GM12872 (cell line): ENCODE data around the gene PLXDC2.

Source experiments
- CTCF ChIP-seq: IDR thresholded peaks from 3 replicates; pipeline ENCODE4 v1.5.1; 2011; ENCODE audit warnings: low read depth, mild to moderate bottlenecking, low read length, moderate library complexity; ENCODE audit not compliant: insufficient read depth

PLXDC2 gene

GRCh38 chr10:19931894-19932590 is 115.8 kb downstream of the PLXDC2 start:
- TF ChIP-seq CTCF: no peak

- no peak for TF ChIP-seq CTCF
These were observed 116.7 kb downstream of the PLXDC2 start for GRCh38 chr10:19932806-19933371.

- TF ChIP-seq CTCF: no peak
These were observed 117.5 kb downstream of the PLXDC2 start for GRCh38 chr10:19933772-19934171.

GRCh38 chr10:19935176-19935575 is 118.9 kb downstream of the PLXDC2 start:
- no peak for TF ChIP-seq CTCF

GRCh38 chr10:19936289-19936688 is 120.1 kb downstream of the PLXDC2 start:
- no peak for TF ChIP-seq CTCF

GRCh38 chr10:19937989-19938388 is 121.8 kb downstream of the PLXDC2 start:
- no peak for TF ChIP-seq CTCF

- no peak for TF ChIP-seq CTCF
These were observed 125.1 kb downstream of the PLXDC2 start for GRCh38 chr10:19941206-19941880.
